Endothelial cell of umbilical vein (primary cell): Measurements from ENCODE around the gene SNX5. TPM values are rescaled to one million over a fixed set of nuclear protein-coding genes. Genes with fewer than 3 reads are reported as not detected.

Experiments used
- BruUV-seq: library from RNA; stranded (reverse); fragments of 400-500 nt; replicated peaks from 2 replicates; lab custom pipeline; 2021; lab: Mats Ljungman, UMichigan
- CTCF ChIA-PET: fragments of 300-600, 350-600 bp; sonication (Branson Sonifier 250); formaldehyde crosslinking; loops from one replicate; lab custom pipeline; 2021; ENCODE audit warnings: antibody characterized with exemption, inconsistent platforms; lab: Charles Lee
- POLR2A ChIA-PET: fragments of 300-600, 350-600 bp; sonication (Branson Sonifier 250); formaldehyde crosslinking; loops from one replicate; lab custom pipeline; 2021; ENCODE audit warnings: antibody characterized with exemption, inconsistent platforms; lab: Charles Lee
- DNase-seq: peaks from one replicate; pipeline ENCODE4 v3.0.0-alpha.2; 2011; ENCODE audit warnings: low read depth, low spot score
- FAIRE-seq: peaks from 2 replicates; lab custom pipeline; 2011; peaks lifted over from hg19 to GRCh38; lab: Jason Lieb, UNC
- H2AFZ ChIP-seq: 2 replicates; pipeline ENCODE4 v1.6.0; 2012; ENCODE audit warnings: low read depth, low read length, control low read depth, inconsistent platforms
- H3K27ac ChIP-seq: 2 replicates; pipeline ENCODE4 v1.5.1; 2011; ENCODE audit warnings: low read depth, mild to moderate bottlenecking, control low read depth, low read length, moderate library complexity; ENCODE audit not compliant: insufficient read depth
- H3K27me3 ChIP-seq, 2 experiments: 2 replicates each; pipeline versions ENCODE4 v1.6.0 to v1.6.1; 2011; ENCODE audit warnings: low read length in 2 of 2, mixed read lengths in 1 of 2; ENCODE audit not compliant: control insufficient read depth in 2 of 2, insufficient read depth in 2 of 2
- H3K36me3 ChIP-seq, 2 experiments: 2 replicates in 1 of 2; 3 replicates in 1 of 2; pipeline ENCODE4 v1.5.1; 2011; ENCODE audit warnings: low read length in 2 of 2, mild to moderate bottlenecking in 1 of 2, moderate library complexity in 1 of 2; ENCODE audit not compliant: control insufficient read depth in 2 of 2, insufficient read depth in 2 of 2; ENCODE audit errors: extremely low read depth in 1 of 2
- H3K4me1 ChIP-seq: 3 replicates; pipeline ENCODE4 v1.5.1; 2011; ENCODE audit warnings: mild to moderate bottlenecking, low read length; ENCODE audit not compliant: control insufficient read depth, insufficient read depth; ENCODE audit errors: extremely low read depth
- H3K4me2 ChIP-seq: 2 replicates; pipeline ENCODE4 v1.6.1; 2011; ENCODE audit warnings: low read length, control low read depth, mixed read lengths; ENCODE audit not compliant: insufficient read depth
- H3K4me3 ChIP-seq, 3 experiments: fragments of 200-600 bp in 1 of 3; sonication (generic), shearing (Covaris generic) in 1 of 3; replicated peaks in 1 of 3; 2 replicates each; pipeline ENCODE4 v1.5.1; 2011 to 2016; ENCODE audit warnings: control low read depth in 3 of 3, low read length in 3 of 3, mild to moderate bottlenecking in 2 of 3, inconsistent platforms in 1 of 3, low read depth in 1 of 3, moderate library complexity in 1 of 3; ENCODE audit not compliant: insufficient read depth in 1 of 3
- H3K79me2 ChIP-seq: 2 replicates; pipeline ENCODE4 v1.6.0; 2012; ENCODE audit warnings: low read length, inconsistent platforms; ENCODE audit not compliant: control insufficient read depth, insufficient read depth
- H3K9ac ChIP-seq: replicated peaks from 2 replicates; pipeline ENCODE3; 2011; ENCODE audit warnings: low read length, control low read depth; ENCODE audit not compliant: insufficient read depth; ENCODE audit errors: extremely low read depth
- H3K9me1 ChIP-seq: replicated peaks from 3 replicates; pipeline ENCODE4 v1.6.0; 2011; ENCODE audit warnings: mild to moderate bottlenecking, low read length; ENCODE audit not compliant: control insufficient read depth, insufficient read depth; ENCODE audit errors: extremely low read depth
- H3K9me3 ChIP-seq: replicated peaks from 2 replicates; pipeline ENCODE4 v1.5.1; 2012; ENCODE audit warnings: low read length, inconsistent platforms; ENCODE audit not compliant: control insufficient read depth, insufficient read depth
- H4K20me1 ChIP-seq: replicated peaks from 2 replicates; pipeline ENCODE3; 2011; ENCODE audit warnings: mild to moderate bottlenecking, low read length; ENCODE audit not compliant: control insufficient read depth, insufficient read depth; ENCODE audit errors: extremely low read depth
- CTCF ChIP-seq, 2 donors: IDR thresholded peaks; 1 replicate in 1 of 2; 2 replicates in 1 of 2; pipeline ENCODE4 v1.5.1; 2011; ENCODE audit warnings: low read length in 2 of 2, mild to moderate bottlenecking in 2 of 2, moderate library complexity in 2 of 2, control low read depth in 1 of 2, inconsistent platforms in 1 of 2, low read depth in 1 of 2; ENCODE audit not compliant: insufficient read depth in 1 of 2; ENCODE audit errors: extremely low read depth in 1 of 2
- EZH2 ChIP-seq: IDR thresholded peaks from 2 replicates; pipeline ENCODE4 v1.6.1; 2012; ENCODE audit warnings: borderline replicate concordance, low read depth, mild to moderate bottlenecking, moderate library complexity, low read length, inconsistent platforms; ENCODE audit not compliant: severe bottlenecking
- FOS ChIP-seq: IDR thresholded peaks from 2 replicates; pipeline ENCODE4 v1.6.1; 2011; ENCODE audit warnings: mild to moderate bottlenecking, low read length, moderate library complexity, borderline replicate concordance; ENCODE audit not compliant: insufficient read depth
- GATA2 ChIP-seq: IDR thresholded peaks from 2 replicates; pipeline ENCODE4 v1.7.0; 2011; ENCODE audit warnings: low read depth, mild to moderate bottlenecking, moderate library complexity, mixed read lengths, low read length; ENCODE audit not compliant: insufficient read length, insufficient read depth
- JUN ChIP-seq: IDR thresholded peaks from 2 replicates; pipeline ENCODE4 v1.6.1; 2011; ENCODE audit warnings: borderline replicate concordance, low read depth; ENCODE audit not compliant: insufficient read length, insufficient read depth
- MAX ChIP-seq: IDR thresholded peaks from 2 replicates; pipeline ENCODE4 v1.6.1; 2011; ENCODE audit not compliant: insufficient read depth, insufficient read length
- MYC ChIP-seq: IDR thresholded peaks from one replicate; pipeline ENCODE4 v1.6.1; 2011; ENCODE audit warnings: mild to moderate bottlenecking, low read depth, low read length
- POLR2A ChIP-seq: IDR thresholded peaks from 2 replicates; pipeline ENCODE4 v1.6.1; 2012; ENCODE audit warnings: low read depth, mild to moderate bottlenecking, control low read depth, low read length
- POLR2AphosphoS5 ChIP-seq: IDR thresholded peaks from 2 replicates; pipeline ENCODE4 v1.6.1; 2012; ENCODE audit warnings: low read depth, mild to moderate bottlenecking, control low read depth, low read length, moderate library complexity; ENCODE audit not compliant: insufficient read depth
- dilution Hi-C: fragments of 300-500 bp; cut with MboI; formaldehyde crosslinking; loops from one replicate; pipeline ENCODE4 v1.15.0; 2019; ENCODE audit warnings: low sequenced_read_pairs; ENCODE audit not compliant: extremely low pct_ligation_motif_present
- intact Hi-C: fragments of 100-400 bp; cut with micrococcal nuclease; formaldehyde crosslinking; loops from one replicate; pipeline ENCODE4 v1.10.0; 2022
- polyA plus RNA-seq, 4 experiments: library from polyadenylated mRNA; depleted of rRNA in 3 of 4; stranded (reverse) in 3 of 4; unstranded in 1 of 4; fragments of >200 nt; gene quantifications; 2 replicates each; pipeline versions ENCODE4 v1.2.1 to v1.2.3, GENCODE V29; 2011 to 2012; ENCODE audit warnings: missing spikeins in 1 of 4
- total RNA-seq: library from RNA; stranded (reverse); gene quantifications from 2 replicates; pipeline ENCODE4 v1.2.3, GENCODE V29; 2021

The SNX5 gene
- total and polyA plus RNA-seq, 2 donors (not counting 3 experiments of a cell fraction or from before 2014, with no cell fraction given) = 76.2 to 121 TPM

DNA sequence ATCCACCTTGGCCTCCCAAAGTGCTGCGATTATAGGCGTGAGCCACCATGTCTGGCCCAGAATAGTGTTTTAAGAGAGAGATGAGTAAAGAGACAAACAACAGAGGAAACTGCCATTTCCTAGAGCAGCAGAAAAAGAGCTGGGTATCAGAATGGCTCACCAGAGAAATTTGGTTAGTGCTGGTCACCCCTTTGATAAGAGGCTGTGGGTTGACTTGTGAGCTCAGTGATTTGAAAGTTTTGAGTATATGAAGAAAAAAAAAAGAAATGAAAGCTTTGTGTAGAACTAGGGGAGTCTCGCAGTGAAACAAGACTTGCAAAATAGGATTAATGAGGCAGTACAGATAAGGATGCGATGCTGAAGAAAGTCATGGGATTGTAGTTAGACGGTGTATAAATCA lies 29.9 kb upstream of the SNX5 start:
- CTCF ChIA-PET = interaction anchor here (1.0 to 1.7 kb wide), 3 partner anchors 31 to 316 kb away, joined by 4 to 10 read pairs (median 6); partner anchors contain the start of gene RRBP1
- no peak for FAIRE-seq
- intact Hi-C loops = loop anchor here (10.0 kb wide), 2 partner anchors 254 to 464 kb away; partner anchors contain the start of gene BFSP1

More for the DNA sequence above, 29.9 kb upstream of the SNX5 start:
- Histone ChIP-seq H3K4me3 (no peak overlapping the region), H2AFZ (no peak overlapping the region), H3K27ac (no peak overlapping the region), H3K27me3 (peaks cover 0 to 4% of the 10 kb centered on the region in 2 experiments), H3K9me3 (no peaks in the 10 kb centered on the region), H3K9me1 (no peaks in the 10 kb centered on the region), H3K4me2 (no peak overlapping the region), H3K4me1 (peaks cover 3% of the 10 kb centered on the region), H3K9ac (no peak overlapping the region), H4K20me1 (no peaks in the 10 kb centered on the region), H3K79me2 (no peaks in the 10 kb centered on the region), H3K36me3 (no peaks in the 10 kb centered on the region)
- DNase-seq = no peak
- POLR2A ChIA-PET = no interaction called here
- no TSS peak for BruUV-seq
- dilution Hi-C loops = no loop called here
- TF ChIP-seq MYC = no peak
- TF ChIP-seq FOS = no peak
- no peak for TF ChIP-seq CTCF (IDR thresholded peaks at IDR 0.05; ENCODE audit: extremely low read depth in 1 of 2, insufficient read depth in 1 of 2, low read depth in 1 of 2, low read length in 2 of 2)
- no peak for TF ChIP-seq GATA2
- no peak for TF ChIP-seq POLR2A
- no peak for TF ChIP-seq EZH2
- no peak for TF ChIP-seq MAX
- no peak for TF ChIP-seq POLR2AphosphoS5
- no peak for TF ChIP-seq JUN
